Naive thymus-derived CD4-positive, alpha-beta T cell (primary cell): ENCODE data around the gene STXBP3. TPM values are rescaled to one million over a fixed set of nuclear protein-coding genes. Genes with fewer than 3 reads are reported as not detected.

ENCODE experiments used
- ATAC-seq: fragments of 150-1000 bp; cut with Tn5 transposase; 2 replicates; pipeline ENCODE4 v1.10.0; 2021; ENCODE audit warnings: mild to moderate bottlenecking, moderate library complexity
- CTCF ChIA-PET: fragments of 350-600 bp; sonication (Branson Sonifier 250); formaldehyde crosslinking; loops from one replicate; lab custom pipeline; 2021; ENCODE audit warnings: antibody characterized with exemption; lab: Charles Lee
- POLR2A ChIA-PET: fragments of 350-600 bp; sonication (Branson Sonifier 250); formaldehyde crosslinking; loops from one replicate; lab custom pipeline; 2021; ENCODE audit warnings: antibody characterized with exemption, inconsistent platforms; lab: Charles Lee
- DNase-seq, 9 donors: peaks; one replicate each; pipeline versions ENCODE4 v3.0.0 to v3.0.0-alpha.2; 2020 to 2022; ENCODE audit warnings: mixed read lengths in 1 of 9
- H3K27ac ChIP-seq: one replicate; pipeline ENCODE4 v1.7.0; 2013; ENCODE audit warnings: mild to moderate bottlenecking, low read depth, low read length, moderate library complexity
- H3K27me3 ChIP-seq, 2 donors: one replicate each; pipeline ENCODE4 v1.7.0; 2013; ENCODE audit warnings: low read length in 2 of 2, mild to moderate bottlenecking in 2 of 2, moderate library complexity in 2 of 2; ENCODE audit not compliant: control insufficient read depth in 2 of 2, insufficient read depth in 2 of 2
- H3K36me3 ChIP-seq, 3 experiments: 1 replicate in 2 of 3; 2 replicates in 1 of 3; pipeline ENCODE4 v1.7.0; 2013; ENCODE audit warnings: low read length in 3 of 3, mild to moderate bottlenecking in 3 of 3, moderate library complexity in 1 of 3; ENCODE audit not compliant: insufficient read depth in 3 of 3, control insufficient read depth in 2 of 3
- H3K4me1 ChIP-seq, 2 donors: one replicate each; pipeline ENCODE4 v1.7.0; 2013; ENCODE audit warnings: low read length in 2 of 2, mild to moderate bottlenecking in 2 of 2, moderate library complexity in 1 of 2; ENCODE audit not compliant: control insufficient read depth in 2 of 2, insufficient read depth in 2 of 2
- H3K4me3 ChIP-seq: 2 replicates; pipeline ENCODE4 v1.7.0; 2013; ENCODE audit warnings: mild to moderate bottlenecking, low read length
- H3K9me3 ChIP-seq, 3 experiments: 1 replicate in 2 of 3; 2 replicates in 1 of 3; pipeline ENCODE4 v1.7.0; 2013; ENCODE audit warnings: low read length in 3 of 3; ENCODE audit not compliant: control insufficient read depth in 2 of 3
- H3K27ac Mint-ChIP-seq, 9 donors: one replicate each; pipeline ENCODE4 v1.8.0; 2020 to 2022; ENCODE audit warnings: mixed read lengths in 9 of 9, mild to moderate bottlenecking in 8 of 9, moderate library complexity in 5 of 9, inconsistent platforms in 2 of 9
- H3K27me3 Mint-ChIP-seq, 5 donors: one replicate each; pipeline ENCODE4 v1.8.0; 2021 to 2022; ENCODE audit warnings: mixed read lengths in 5 of 5, mild to moderate bottlenecking in 1 of 5
- H3K36me3 Mint-ChIP-seq, 5 donors: one replicate each; pipeline ENCODE4 v1.8.0; 2020 to 2022; ENCODE audit warnings: mixed read lengths in 5 of 5, mild to moderate bottlenecking in 3 of 5, inconsistent platforms in 1 of 5
- H3K4me1 Mint-ChIP-seq, 7 donors: one replicate each; pipeline ENCODE4 v1.8.0; 2020 to 2022; ENCODE audit warnings: mixed read lengths in 7 of 7, mild to moderate bottlenecking in 3 of 7, inconsistent platforms in 1 of 7
- H3K4me3 Mint-ChIP-seq, 10 donors: one replicate each; pipeline ENCODE4 v1.8.0; 2020 to 2022; ENCODE audit warnings: mild to moderate bottlenecking in 10 of 10, mixed read lengths in 10 of 10, moderate library complexity in 6 of 10, inconsistent platforms in 2 of 10
- H3K9me3 Mint-ChIP-seq, 11 donors: one replicate each; pipeline ENCODE4 v1.8.0; 2020 to 2022; ENCODE audit warnings: mixed read lengths in 11 of 11, mild to moderate bottlenecking in 4 of 11, inconsistent platforms in 1 of 11, moderate library complexity in 1 of 11
- intact Hi-C, 2 donors: fragments of 100-400 bp; cut with micrococcal nuclease; formaldehyde crosslinking; loops; one replicate each; pipeline ENCODE4 v1.15.1; 2023
- polyA plus RNA-seq, 2 donors: library from polyadenylated mRNA; unstranded; fragments of 300-500 nt; fragmentation: Illumina TruSeq; gene quantifications; one replicate each; pipeline ENCODE4 v1.2.3, GENCODE V29; 2021
- total RNA-seq, 6 experiments: library from RNA in 5 of 6; stranded (reverse) in 5 of 6; gene quantifications; 1 replicate in 5 of 6; 2 replicates in 1 of 6; pipeline ENCODE4 v1.2.3 and lab custom pipeline; 2021 to 2026

The STXBP3 gene
- total and polyA plus RNA-seq, 7 experiments from 2014 or later, result 38.3 to 75.2 (median 53.0) TPM

DNA sequence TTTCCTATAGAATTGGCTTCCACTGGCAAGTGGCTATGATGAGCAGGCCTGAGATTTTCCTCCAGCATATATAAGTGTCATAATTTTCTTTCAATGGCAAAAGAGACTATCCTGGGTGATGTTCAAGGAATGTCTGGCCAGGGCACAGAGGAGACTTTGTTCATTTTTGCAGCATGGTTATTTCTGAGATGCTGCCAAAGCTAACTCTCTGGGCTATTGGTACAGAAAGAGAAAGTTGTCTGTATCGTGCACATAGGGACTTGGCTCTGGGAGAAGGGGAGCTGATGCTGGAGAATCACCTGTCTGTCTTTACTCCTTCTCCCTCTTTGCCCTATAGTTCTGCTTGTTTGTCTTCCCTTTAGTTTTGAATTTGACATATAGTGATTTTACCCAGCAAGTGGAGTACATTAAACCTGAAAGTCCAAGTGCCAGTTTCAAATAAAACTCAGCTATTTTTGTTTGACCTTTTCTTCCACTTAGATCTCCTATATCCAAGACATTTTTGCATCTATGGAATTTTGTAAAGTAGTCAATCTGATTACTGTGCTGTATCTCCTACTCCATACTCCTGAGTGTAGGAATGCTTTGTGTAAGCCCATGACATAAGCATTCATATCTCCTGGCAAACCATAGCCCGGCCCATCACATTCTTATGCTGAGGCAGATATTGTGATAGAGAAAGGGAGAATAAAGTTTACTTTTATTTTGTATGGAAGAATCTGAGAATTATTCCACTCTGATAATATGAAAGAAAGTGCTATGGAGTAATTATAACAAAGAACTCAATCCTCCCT is 29.8 kb upstream of the STXBP3 start:
- POLR2A ChIA-PET, result interaction anchor here (2.0 kb wide), 1 partner anchor 24 kb away, joined by 5 read pairs; no protein-coding TSS in a partner anchor
- Mint-ChIP-seq H3K36me3 (no peaks in the 10 kb centered on the region), H3K4me3 (no peak overlapping the region), H3K27me3 (peaks cover 0 to 28% (median 6%) of the 10 kb centered on the region in 5 donors), H3K27ac (no peak overlapping the region), H3K4me1 (no peaks in the 10 kb centered on the region), H3K9me3 (no peaks in the 10 kb centered on the region)
- intact Hi-C loops, result no loop called here
- H3K36me3 ChIP-seq, result no peaks in the 10 kb centered on the region
- no peak overlapping the region for H3K4me3 ChIP-seq
- CTCF ChIA-PET, result interaction anchor here (1.2 kb wide), 1 partner anchor 8 kb away, joined by 3 read pairs; no protein-coding TSS in a partner anchor
- no peak overlapping the region for H3K27ac ChIP-seq
- no peaks in the 10 kb centered on the region for H3K27me3 ChIP-seq
- no peak for DNase-seq
- H3K9me3 ChIP-seq, result no peaks in the 10 kb centered on the region
- no peak for ATAC-seq
- no peaks in the 10 kb centered on the region for H3K4me1 ChIP-seq

DNA sequence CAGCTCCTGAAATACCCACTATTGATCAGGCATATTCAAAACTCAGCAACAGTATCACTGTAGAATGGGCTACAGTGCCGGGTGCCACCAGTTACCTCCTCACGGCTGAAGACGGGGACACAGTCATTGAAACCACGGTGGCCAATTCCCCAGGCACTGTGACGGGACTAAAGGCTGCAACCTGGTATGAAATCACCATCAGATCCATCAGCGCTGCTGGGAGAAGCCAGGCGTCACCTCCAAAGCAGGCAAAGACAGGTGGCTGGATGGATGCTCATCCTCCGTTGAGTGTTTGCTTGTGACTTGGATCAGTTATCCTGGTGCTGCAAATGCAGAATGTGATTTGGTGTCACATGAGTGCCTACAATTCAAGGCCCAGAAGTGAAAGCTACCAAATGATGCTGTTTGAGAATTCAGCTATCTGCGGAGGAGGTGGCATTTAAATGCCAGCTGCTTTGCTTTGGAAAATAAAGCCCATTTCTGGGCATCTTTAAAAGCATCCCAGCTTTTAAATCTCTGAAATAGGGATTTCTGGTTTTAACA is 28.6 kb upstream of the STXBP3 start:
- H3K27ac Mint-ChIP-seq, result no peak overlapping the region
- H3K27ac ChIP-seq, result no peak overlapping the region
- no peak overlapping the region for H3K4me3 ChIP-seq
- CTCF ChIA-PET, result no interaction called here
- no peaks in the 10 kb centered on the region for H3K9me3 Mint-ChIP-seq
- peaks cover 0 to 24% (median 6%) of the 10 kb centered on the region in 5 donors for H3K27me3 Mint-ChIP-seq
- intact Hi-C loops, result no loop called here
- H3K9me3 ChIP-seq, result no peaks in the 10 kb centered on the region
- peaks cover 0 to 4% (median 0%) of the 10 kb centered on the region in 7 donors for H3K4me1 Mint-ChIP-seq
- no peak for DNase-seq
- no peaks in the 10 kb centered on the region for H3K36me3 Mint-ChIP-seq
- no peak for ATAC-seq
- H3K4me3 Mint-ChIP-seq, result no peak overlapping the region
- H3K4me1 ChIP-seq, result no peaks in the 10 kb centered on the region
- no peaks in the 10 kb centered on the region for H3K27me3 ChIP-seq
- POLR2A ChIA-PET, result interaction anchor here (2.0 kb wide), 1 partner anchor 25 kb away, joined by 5 read pairs; no protein-coding TSS in a partner anchor
- no peaks in the 10 kb centered on the region for H3K36me3 ChIP-seq

DNA sequence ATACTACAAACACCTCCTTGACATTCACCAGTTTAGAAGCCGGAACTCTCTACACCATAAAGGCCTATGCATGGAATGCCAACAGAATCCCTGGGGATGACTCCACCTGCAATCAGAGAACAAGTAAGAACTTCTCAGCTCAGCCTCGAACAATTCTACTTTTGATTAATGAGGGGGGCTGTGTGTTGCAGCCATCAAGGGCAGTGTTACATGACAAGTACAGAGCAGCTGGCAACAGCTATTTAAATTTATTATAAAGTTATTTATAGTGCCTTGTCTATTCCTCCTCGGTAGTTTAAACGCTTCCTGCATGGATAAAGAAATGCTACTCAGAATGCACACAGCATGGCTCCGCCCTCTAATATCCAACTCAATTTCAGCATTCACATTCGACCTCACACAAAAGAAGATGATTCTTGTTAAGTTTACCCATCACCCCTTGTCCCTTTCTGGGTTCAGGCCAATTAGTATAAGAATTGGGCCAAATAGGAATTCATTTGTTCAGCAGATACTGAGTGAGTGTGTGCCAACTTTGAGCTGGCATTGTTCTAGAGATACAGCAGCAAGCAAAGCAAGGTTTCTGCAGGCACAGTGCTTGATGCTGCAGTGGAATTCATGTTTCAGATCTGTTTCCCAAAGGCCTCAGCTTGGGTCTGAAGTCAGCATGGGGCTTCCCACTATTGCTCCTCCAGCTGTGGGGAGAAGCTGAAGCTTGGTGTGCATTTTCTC is 27.4 kb upstream of the STXBP3 start:
- ChIA-PET CTCF (interaction anchor here (0.7 kb wide), 2 partner anchors 517 to 765 kb away, joined by 3 to 4 read pairs; partner anchors contain the start of gene ATXN7L2), POLR2A (interaction anchor here (0.8 kb wide), 1 partner anchor 26 kb away, joined by 4 read pairs; no protein-coding TSS in a partner anchor)
- Histone ChIP-seq H3K9me3 (no peaks in the 10 kb centered on the region), H3K4me3 (no peak overlapping the region), H3K36me3 (no peaks in the 10 kb centered on the region), H3K27ac (no peak overlapping the region), H3K4me1 (no peaks in the 10 kb centered on the region), H3K27me3 (no peaks in the 10 kb centered on the region)
- ATAC-seq (no peak), DNase-seq (no peak)
- Mint-ChIP-seq H3K27ac (no peak overlapping the region), H3K27me3 (peaks cover 0 to 16% (median 4%) of the 10 kb centered on the region in 5 donors), H3K9me3 (no peaks in the 10 kb centered on the region), H3K4me1 (peaks cover 0 to 4% (median 0%) of the 10 kb centered on the region in 7 donors), H3K36me3 (no peaks in the 10 kb centered on the region), H3K4me3 (no peak overlapping the region)
- intact Hi-C loops, result no loop called here

DNA sequence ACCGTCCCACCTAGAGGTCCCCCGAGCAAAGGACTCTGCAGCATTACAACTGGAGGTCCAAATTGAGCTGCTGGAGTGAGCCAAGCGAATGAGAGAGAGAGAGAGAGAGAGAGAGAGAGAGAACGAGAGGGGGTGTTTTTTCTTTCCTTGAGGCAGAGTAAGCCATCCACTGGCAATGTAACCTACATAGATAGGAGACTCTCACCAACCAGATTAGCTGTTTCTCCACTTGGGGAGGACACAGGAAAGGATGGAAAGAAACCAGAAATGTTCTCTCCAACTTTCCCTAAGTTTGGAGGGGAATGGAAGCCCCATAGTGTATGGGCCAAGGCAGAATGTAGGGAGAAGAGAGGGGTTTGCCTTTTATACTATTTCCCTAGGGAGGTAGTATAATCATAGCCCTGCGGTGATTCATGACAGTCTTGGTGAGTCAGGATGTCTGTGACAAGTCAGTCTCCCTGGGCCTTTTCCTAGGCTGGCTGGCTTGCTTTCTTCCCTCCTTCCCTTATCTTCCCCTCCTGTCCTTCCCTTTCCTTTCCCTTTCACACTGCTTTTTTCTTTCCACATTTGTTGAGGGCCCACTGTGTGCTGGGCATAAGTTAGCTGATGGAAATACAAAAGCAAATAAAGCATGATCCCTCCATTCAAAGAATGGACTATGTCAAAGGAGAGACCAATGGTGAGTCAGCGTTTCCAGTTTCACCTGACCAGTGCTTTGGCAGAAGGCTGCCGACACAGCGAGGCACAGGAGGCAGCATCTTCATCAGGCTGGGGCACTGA is 26.6 kb upstream of the STXBP3 start:
- H3K4me3 Mint-ChIP-seq, result no peak overlapping the region
- ChIA-PET POLR2A (interaction anchor here (0.8 kb wide), 1 partner anchor 27 kb away, joined by 4 read pairs; no protein-coding TSS in a partner anchor), CTCF (interaction anchor here (0.7 kb wide), 2 partner anchors 518 to 764 kb away, joined by 3 to 4 read pairs; partner anchors contain the start of gene ATXN7L2)
- H3K27me3 Mint-ChIP-seq, result peaks cover 0 to 18% (median 4%) of the 10 kb centered on the region in 5 donors
- intact Hi-C loops, result no loop called here
- no peak for DNase-seq
- no peaks in the 10 kb centered on the region for H3K9me3 Mint-ChIP-seq
- ATAC-seq, result no peak
- no peaks in the 10 kb centered on the region for H3K36me3 Mint-ChIP-seq
- Histone ChIP-seq H3K27me3 (no peaks in the 10 kb centered on the region), H3K4me1 (no peaks in the 10 kb centered on the region), H3K4me3 (no peak overlapping the region), H3K27ac (no peak overlapping the region), H3K36me3 (no peaks in the 10 kb centered on the region), H3K9me3 (no peaks in the 10 kb centered on the region)
- H3K27ac Mint-ChIP-seq, result no peak overlapping the region
- H3K4me1 Mint-ChIP-seq, result peaks cover 0 to 4% (median 0%) of the 10 kb centered on the region in 7 donors

DNA sequence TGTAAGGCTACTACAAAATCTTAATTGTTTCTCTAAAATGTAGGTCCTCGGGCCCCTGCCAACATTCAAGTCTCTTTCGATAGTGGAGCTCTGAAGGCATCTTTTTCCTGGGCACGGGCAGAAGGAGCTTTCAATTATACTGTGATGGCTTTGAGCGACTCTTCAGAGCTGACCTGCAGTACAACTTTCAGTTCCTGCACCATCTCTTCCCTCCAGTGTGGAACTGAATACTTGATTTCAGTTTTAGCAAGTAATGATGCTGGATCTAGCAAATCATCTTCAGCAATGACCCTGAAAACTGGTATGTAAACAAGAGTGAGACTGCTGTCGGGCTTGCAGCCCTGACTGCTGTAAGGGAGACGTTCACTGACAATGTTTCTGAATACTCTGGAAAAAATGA is 24.2 kb upstream of the STXBP3 start:
- CTCF ChIA-PET, result no interaction called here
- H3K4me1 Mint-ChIP-seq, result peaks cover 0 to 4% (median 0%) of the 10 kb centered on the region in 7 donors
- H3K27ac Mint-ChIP-seq, result no peak overlapping the region
- no peak overlapping the region for H3K4me3 ChIP-seq
- H3K9me3 Mint-ChIP-seq, result no peaks in the 10 kb centered on the region
- H3K27ac ChIP-seq, result no peak overlapping the region
- ATAC-seq (no peak), DNase-seq (no peak)
- no peaks in the 10 kb centered on the region for H3K27me3 ChIP-seq
- no peaks in the 10 kb centered on the region for H3K9me3 ChIP-seq
- POLR2A ChIA-PET, result interaction anchor here (1.2 kb wide), 1 partner anchor 30 kb away, joined by 3 read pairs; the partner anchor contains the start of gene PRPF38B
- H3K4me1 ChIP-seq, result no peaks in the 10 kb centered on the region
- H3K36me3 ChIP-seq, result no peaks in the 10 kb centered on the region
- no peak overlapping the region for H3K4me3 Mint-ChIP-seq
- intact Hi-C loops, result no loop called here
- H3K27me3 Mint-ChIP-seq, result peaks cover 0 to 22% (median 3%) of the 10 kb centered on the region in 5 donors
- no peaks in the 10 kb centered on the region for H3K36me3 Mint-ChIP-seq

DNA sequence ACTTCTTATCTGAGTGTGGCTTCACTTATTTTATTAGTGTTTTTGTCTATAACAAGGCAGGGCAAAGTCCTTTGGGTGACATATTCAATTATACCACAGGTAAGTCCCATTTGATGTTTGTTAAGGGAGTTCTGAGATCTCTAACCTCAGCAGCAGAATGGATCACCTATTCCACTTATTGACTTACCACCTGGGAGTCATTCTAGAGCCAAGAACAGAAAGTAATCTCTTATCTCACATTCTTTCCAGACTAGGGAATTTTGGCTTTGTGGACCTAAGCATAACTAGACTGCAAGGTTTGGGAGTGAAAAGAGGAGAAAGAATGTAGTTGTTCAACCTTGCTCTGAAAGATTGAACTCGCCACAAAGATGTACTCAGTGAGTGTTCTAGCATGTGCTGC is 20.6 kb upstream of the STXBP3 start:
- H3K4me3 ChIP-seq, result no peak overlapping the region
- Mint-ChIP-seq H3K4me1 (peaks cover 0 to 4% (median 0%) of the 10 kb centered on the region in 7 donors), H3K36me3 (no peaks in the 10 kb centered on the region), H3K27ac (no peak overlapping the region), H3K4me3 (no peak overlapping the region), H3K9me3 (no peaks in the 10 kb centered on the region), H3K27me3 (peaks cover 0 to 40% (median 10%) of the 10 kb centered on the region in 5 donors)
- H3K27me3 ChIP-seq, result no peaks in the 10 kb centered on the region
- intact Hi-C loops, result no loop called here
- no peaks in the 10 kb centered on the region for H3K9me3 ChIP-seq
- H3K36me3 ChIP-seq, result no peaks in the 10 kb centered on the region
- H3K4me1 ChIP-seq, result no peaks in the 10 kb centered on the region
- CTCF ChIA-PET, result no interaction called here
- ATAC-seq (no peak), DNase-seq (no peak)
- POLR2A ChIA-PET, result interaction anchor here (1.8 kb wide), 1 partner anchor 33 kb away, joined by 5 read pairs; the partner anchor contains the start of gene PRPF38B
- H3K27ac ChIP-seq, result no peak overlapping the region
